ENCODE measurements around the gene OR1K1.

The OR1K1 gene

DNA sequence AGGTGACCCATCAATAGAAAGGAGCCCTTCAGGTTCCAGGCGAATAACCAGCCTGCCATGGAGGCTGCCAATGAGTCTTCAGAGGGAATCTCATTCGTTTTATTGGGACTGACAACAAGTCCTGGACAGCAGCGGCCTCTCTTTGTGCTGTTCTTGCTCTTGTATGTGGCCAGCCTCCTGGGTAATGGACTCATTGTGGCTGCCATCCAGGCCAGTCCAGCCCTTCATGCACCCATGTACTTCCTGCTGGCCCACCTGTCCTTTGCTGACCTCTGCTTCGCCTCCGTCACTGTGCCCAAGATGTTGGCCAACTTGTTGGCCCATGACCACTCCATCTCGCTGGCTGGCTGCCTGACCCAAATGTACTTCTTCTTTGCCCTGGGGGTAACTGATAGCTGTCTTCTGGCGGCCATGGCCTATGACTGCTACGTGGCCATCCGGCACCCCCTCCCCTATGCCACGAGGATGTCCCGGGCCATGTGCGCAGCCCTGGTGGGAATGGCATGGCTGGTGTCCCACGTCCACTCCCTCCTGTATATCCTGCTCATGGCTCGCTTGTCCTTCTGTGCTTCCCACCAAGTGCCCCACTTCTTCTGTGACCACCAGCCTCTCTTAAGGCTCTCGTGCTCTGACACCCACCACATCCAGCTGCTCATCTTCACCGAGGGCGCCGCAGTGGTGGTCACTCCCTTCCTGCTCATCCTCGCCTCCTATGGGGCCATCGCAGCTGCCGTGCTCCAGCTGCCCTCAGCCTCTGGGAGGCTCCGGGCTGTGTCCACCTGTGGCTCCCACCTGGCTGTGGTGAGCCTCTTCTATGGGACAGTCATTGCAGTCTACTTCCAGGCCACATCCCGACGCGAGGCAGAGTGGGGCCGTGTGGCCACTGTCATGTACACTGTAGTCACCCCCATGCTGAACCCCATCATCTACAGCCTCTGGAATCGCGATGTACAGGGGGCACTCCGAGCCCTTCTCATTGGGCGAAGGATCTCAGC lies at the start of gene OR1K1:
Gene OR1K1, plus strand, starts transcription at position 58 of the 995 bp plus-strand sequence. Its CDS starts 0 bp downstream, at position 58.
- Histone ChIP-seq H3K4me3 (no peak within 1 kb of the TSS), H3K4me1 (no peaks in the 10 kb centered on the region), H3K27ac (no peak within 1 kb of the TSS), H3K27me3 (no peaks in the 10 kb centered on the region), H3K36me3 (no peaks in the 10 kb centered on the region), H3K9me3 (no peaks in the 10 kb centered on the region)
- TF ChIP-seq, protein P1, sequence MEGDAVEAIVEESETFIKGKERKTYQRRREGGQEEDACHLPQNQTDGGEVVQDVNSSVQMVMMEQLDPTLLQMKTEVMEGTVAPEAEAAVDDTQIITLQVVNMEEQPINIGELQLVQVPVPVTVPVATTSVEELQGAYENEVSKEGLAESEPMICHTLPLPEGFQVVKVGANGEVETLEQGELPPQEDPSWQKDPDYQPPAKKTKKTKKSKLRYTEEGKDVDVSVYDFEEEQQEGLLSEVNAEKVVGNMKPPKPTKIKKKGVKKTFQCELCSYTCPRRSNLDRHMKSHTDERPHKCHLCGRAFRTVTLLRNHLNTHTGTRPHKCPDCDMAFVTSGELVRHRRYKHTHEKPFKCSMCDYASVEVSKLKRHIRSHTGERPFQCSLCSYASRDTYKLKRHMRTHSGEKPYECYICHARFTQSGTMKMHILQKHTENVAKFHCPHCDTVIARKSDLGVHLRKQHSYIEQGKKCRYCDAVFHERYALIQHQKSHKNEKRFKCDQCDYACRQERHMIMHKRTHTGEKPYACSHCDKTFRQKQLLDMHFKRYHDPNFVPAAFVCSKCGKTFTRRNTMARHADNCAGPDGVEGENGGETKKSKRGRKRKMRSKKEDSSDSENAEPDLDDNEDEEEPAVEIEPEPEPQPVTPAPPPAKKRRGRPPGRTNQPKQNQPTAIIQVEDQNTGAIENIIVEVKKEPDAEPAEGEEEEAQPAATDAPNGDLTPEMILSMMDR (IDR thresholded peaks at IDR 0.05), result no peak
- no peak for DNase-seq
- intact Hi-C loops (cut with DNase I; ENCODE audit: low total_unique reads), result no loop called here

- Histone ChIP-seq H3K36me3 (no peaks in the 10 kb centered on the region), H3K27ac (no peak overlapping the region), H3K9me3 (peaks cover 0 to 19% (median 0%) of the 10 kb centered on the region in 3 donors), H3K27me3 (no peaks in the 10 kb centered on the region), H3K4me1 (no peaks in the 10 kb centered on the region), H3K4me3 (no peak overlapping the region)
- TF ChIP-seq, protein P1 (IDR thresholded peaks at IDR 0.05), result no peak
- DNase-seq, result no peak
- intact Hi-C loops (cut with DNase I; ENCODE audit: low total_unique reads), result no loop called here
These were observed 45.1 kb upstream of the OR1K1 start for GRCh38 chr9:122754825-122755224.

DNA sequence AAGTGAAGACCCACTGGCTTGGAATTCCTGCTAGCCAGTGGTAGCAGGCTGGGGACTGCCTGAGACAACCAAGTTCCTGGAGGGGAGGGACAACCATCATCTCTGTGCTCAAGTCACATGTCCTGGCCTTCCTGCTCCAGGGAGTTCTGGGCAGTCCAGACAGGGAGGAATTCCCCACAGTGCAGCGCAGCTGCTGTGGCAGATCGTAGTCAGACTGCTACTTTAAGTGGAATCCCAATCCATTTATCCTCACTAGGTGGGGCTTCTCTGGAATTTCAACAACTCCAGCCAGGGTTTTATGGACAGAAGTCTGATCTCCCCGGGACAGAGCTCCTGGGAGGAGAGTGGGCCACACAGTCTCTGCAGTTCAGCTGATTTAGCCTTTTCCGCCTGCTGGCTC lies 32.1 kb upstream of the OR1K1 start:
- Histone ChIP-seq H3K4me1 (no peaks in the 10 kb centered on the region), H3K4me3 (no peak overlapping the region), H3K27ac (no peak overlapping the region), H3K27me3 (no peaks in the 10 kb centered on the region), H3K36me3 (peaks cover 0 to 4% (median 0%) of the 10 kb centered on the region in 3 donors), H3K9me3 (peaks cover 8 to 48% (median 21%) of the 10 kb centered on the region in 3 donors)
- TF ChIP-seq, protein P1 (IDR thresholded peaks at IDR 0.05), result no peak
- intact Hi-C loops (cut with DNase I; ENCODE audit: low total_unique reads), result no loop called here
- DNase-seq, result no peak

DNA sequence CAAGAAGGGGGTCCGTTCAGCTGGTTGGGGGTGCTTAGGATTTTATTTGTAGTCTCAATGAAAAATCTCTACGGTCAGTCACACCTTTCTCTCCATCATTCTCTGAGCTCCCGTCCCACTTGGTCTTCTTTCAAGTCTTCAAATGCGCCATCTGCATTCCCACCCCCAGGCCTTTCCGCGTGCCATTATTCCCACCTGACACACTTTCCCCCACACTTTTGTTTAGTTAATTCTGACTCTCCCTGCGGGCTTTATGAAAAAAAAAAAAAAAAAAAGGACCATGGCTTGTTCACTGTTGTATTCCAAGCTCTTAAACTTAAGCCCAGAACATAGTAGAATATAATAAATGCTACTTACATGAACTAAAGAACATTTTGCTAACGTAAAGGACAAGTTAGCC lies 22.9 kb upstream of the OR1K1 start:
- Histone ChIP-seq H3K27me3 (no peaks in the 10 kb centered on the region), H3K4me1 (no peaks in the 10 kb centered on the region), H3K4me3 (no peak overlapping the region), H3K27ac (no peak overlapping the region), H3K36me3 (no peaks in the 10 kb centered on the region), H3K9me3 (peaks cover 0 to 7% (median 0%) of the 10 kb centered on the region in 3 donors)
- TF ChIP-seq, protein P1 (IDR thresholded peaks at IDR 0.05), result no peak
- no peak for DNase-seq
- intact Hi-C loops (cut with DNase I; ENCODE audit: low total_unique reads), result no loop called here

GRCh38 chr9:122777935-122778627 lies 21.8 kb upstream of the OR1K1 start:
- Histone ChIP-seq H3K9me3 (no peaks in the 10 kb centered on the region), H3K27ac (no peak overlapping the region)

More at GRCh38 chr9:122777935-122778627, 21.8 kb upstream of the OR1K1 start:
- no peak for DNase-seq
- TF ChIP-seq, protein P1 (IDR thresholded peaks at IDR 0.05), result no peak
- intact Hi-C loops (cut with DNase I; ENCODE audit: low total_unique reads), result no loop called here
- Histone ChIP-seq H3K4me3 (no peak overlapping the region), H3K27me3 (no peaks in the 10 kb centered on the region), H3K4me1 (no peaks in the 10 kb centered on the region), H3K36me3 (no peaks in the 10 kb centered on the region)
